CD4-positive, CD25-positive, alpha-beta regulatory T cell (primary cell): Measurements from ENCODE around the gene DPP10. TPM values are rescaled to one million over a fixed set of nuclear protein-coding genes. Genes with fewer than 3 reads are reported as not detected.

Source experiments
- ATAC-seq, 2 donors: fragments of 150-1000 bp; cut with Tn5 transposase; one replicate each; pipeline ENCODE4 v1.10.0; 2021; ENCODE audit warnings: low read depth in 2 of 2, moderate number of reproducible peaks in 2 of 2, moderate library complexity in 1 of 2
- DNase-seq, 3 donors: peaks; one replicate each; pipeline versions ENCODE4 v3.0.0 to v3.0.0-alpha.2; 2012 to 2022; ENCODE audit warnings: mixed read lengths in 1 of 3
- H3K27ac ChIP-seq: one replicate; pipeline ENCODE4 v1.7.0; 2013; ENCODE audit warnings: mild to moderate bottlenecking, low read length; ENCODE audit not compliant: insufficient read depth, poor library complexity, severe bottlenecking
- H3K27me3 ChIP-seq: one replicate; pipeline ENCODE4 v1.7.0; 2013; ENCODE audit warnings: low read length; ENCODE audit not compliant: control insufficient read depth, insufficient read depth
- H3K36me3 ChIP-seq: one replicate; pipeline ENCODE4 v1.7.0; 2013; ENCODE audit warnings: mild to moderate bottlenecking, low read length, moderate library complexity; ENCODE audit not compliant: control insufficient read depth, insufficient read depth
- H3K4me1 ChIP-seq: 2 replicates; pipeline ENCODE4 v1.7.0; 2013; ENCODE audit warnings: mild to moderate bottlenecking, low read length; ENCODE audit not compliant: insufficient read depth, control insufficient read depth, poor library complexity, severe bottlenecking
- H3K4me3 ChIP-seq: one replicate; pipeline ENCODE4 v1.7.0; 2013; ENCODE audit warnings: low read depth, mild to moderate bottlenecking, low read length, moderate library complexity
- H3K9me3 ChIP-seq, 2 experiments: 1 replicate in 1 of 2; 2 replicates in 1 of 2; pipeline ENCODE4 v1.7.0; 2013; ENCODE audit warnings: low read length in 2 of 2, mild to moderate bottlenecking in 1 of 2, moderate library complexity in 1 of 2; ENCODE audit not compliant: control insufficient read depth in 2 of 2
- H3K27ac Mint-ChIP-seq, 3 donors: one replicate each; pipeline ENCODE4 v1.8.0; 2020 to 2022; ENCODE audit warnings: mild to moderate bottlenecking in 3 of 3, mixed read lengths in 3 of 3, moderate library complexity in 2 of 3
- H3K27me3 Mint-ChIP-seq: one replicate; pipeline ENCODE4 v1.8.0; 2022; ENCODE audit warnings: mild to moderate bottlenecking, mixed read lengths
- H3K36me3 Mint-ChIP-seq: one replicate; pipeline ENCODE4 v1.8.0; 2020; ENCODE audit warnings: mixed read lengths
- H3K4me1 Mint-ChIP-seq, 4 donors: one replicate each; pipeline ENCODE4 v1.8.0; 2020 to 2022; ENCODE audit warnings: mixed read lengths in 4 of 4, mild to moderate bottlenecking in 1 of 4
- H3K4me3 Mint-ChIP-seq, 4 donors: one replicate each; pipeline ENCODE4 v1.8.0; 2020 to 2022; ENCODE audit warnings: mild to moderate bottlenecking in 4 of 4, mixed read lengths in 4 of 4, moderate library complexity in 3 of 4
- H3K9me3 Mint-ChIP-seq, 7 donors: one replicate each; pipeline ENCODE4 v1.8.0; 2020 to 2022; ENCODE audit warnings: mixed read lengths in 7 of 7, mild to moderate bottlenecking in 3 of 7, moderate library complexity in 2 of 7
- polyA plus RNA-seq, 4 donors: library from polyadenylated mRNA; unstranded; fragments of 300-500 nt; fragmentation: Illumina TruSeq; gene quantifications; one replicate each; pipeline ENCODE4 v1.2.3, GENCODE V29; 2021
- total RNA-seq: library from RNA; stranded (reverse); gene quantifications from one replicate; pipeline ENCODE4 v1.2.3, GENCODE V29; 2022

Gene DPP10
- total and polyA plus RNA-seq, 5 donors from 2014 or later: not detected

DNA sequence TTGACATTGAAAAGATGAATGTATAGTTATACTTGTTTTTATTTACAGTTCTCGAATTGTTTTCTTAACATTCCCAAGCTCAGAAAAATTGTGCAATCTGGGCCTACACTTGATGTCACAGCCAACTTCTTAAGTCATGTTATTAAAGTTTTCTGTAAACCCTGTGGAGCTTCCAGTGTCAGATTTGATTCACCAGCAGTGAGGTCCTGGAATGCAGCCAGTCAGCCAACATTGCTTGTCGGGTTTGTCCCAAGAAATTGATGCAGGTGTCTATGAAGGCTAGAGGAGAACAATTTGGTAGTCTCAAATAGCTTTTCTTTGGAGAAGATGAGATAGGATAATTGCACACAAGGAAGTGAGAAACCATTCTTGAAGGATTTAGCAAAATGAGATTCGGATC is 732.2 kb downstream of the DPP10 start:
- Mint-ChIP-seq H3K36me3 (no peaks in the 10 kb centered on the region), H3K4me3 (no peak overlapping the region), H3K27me3 (no peaks in the 10 kb centered on the region), H3K9me3 (peaks cover 0 to 3% (median 0%) of the 10 kb centered on the region in 7 donors), H3K4me1 (no peaks in the 10 kb centered on the region), H3K27ac (no peak overlapping the region)
- H3K4me1 ChIP-seq: no peaks in the 10 kb centered on the region
- no peaks in the 10 kb centered on the region for H3K36me3 ChIP-seq
- DNase-seq: no peak
- H3K4me3 ChIP-seq: no peak overlapping the region
- H3K9me3 ChIP-seq: no peaks in the 10 kb centered on the region
- no peaks in the 10 kb centered on the region for H3K27me3 ChIP-seq
- no peak for ATAC-seq
- H3K27ac ChIP-seq: no peak overlapping the region

DNA sequence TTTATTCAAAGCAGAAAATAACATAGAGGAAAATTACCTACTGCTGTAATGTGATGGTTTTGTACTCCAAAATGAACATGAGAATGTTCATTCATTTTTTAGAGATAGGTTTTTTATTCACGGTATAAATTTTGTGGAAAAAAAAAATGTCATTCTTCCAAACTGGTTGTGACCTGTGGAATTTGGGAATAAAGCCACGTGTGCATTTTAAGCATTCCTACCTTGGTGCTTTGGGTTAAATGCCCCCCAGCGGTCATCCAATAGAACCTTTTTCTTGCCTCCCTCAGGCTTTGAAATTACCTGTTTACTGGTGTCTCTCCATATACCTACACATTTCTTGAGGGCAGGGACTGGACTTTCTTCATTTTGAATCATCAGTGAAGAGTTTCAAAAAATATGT is 740.7 kb downstream of the DPP10 start:
- no peaks in the 10 kb centered on the region for H3K4me1 ChIP-seq
- no peak overlapping the region for H3K27ac Mint-ChIP-seq
- no peaks in the 10 kb centered on the region for H3K4me1 Mint-ChIP-seq
- H3K36me3 Mint-ChIP-seq: no peaks in the 10 kb centered on the region
- ATAC-seq: no peak
- DNase-seq: no peak
- H3K4me3 ChIP-seq: no peak overlapping the region
- peaks cover 0 to 13% (median 7%) of the 10 kb centered on the region in 7 donors for H3K9me3 Mint-ChIP-seq
- no peaks in the 10 kb centered on the region for H3K27me3 ChIP-seq
- H3K36me3 ChIP-seq: no peaks in the 10 kb centered on the region
- H3K27me3 Mint-ChIP-seq: no peaks in the 10 kb centered on the region
- no peaks in the 10 kb centered on the region for H3K9me3 ChIP-seq
- no peak overlapping the region for H3K27ac ChIP-seq
- no peak overlapping the region for H3K4me3 Mint-ChIP-seq

DNA sequence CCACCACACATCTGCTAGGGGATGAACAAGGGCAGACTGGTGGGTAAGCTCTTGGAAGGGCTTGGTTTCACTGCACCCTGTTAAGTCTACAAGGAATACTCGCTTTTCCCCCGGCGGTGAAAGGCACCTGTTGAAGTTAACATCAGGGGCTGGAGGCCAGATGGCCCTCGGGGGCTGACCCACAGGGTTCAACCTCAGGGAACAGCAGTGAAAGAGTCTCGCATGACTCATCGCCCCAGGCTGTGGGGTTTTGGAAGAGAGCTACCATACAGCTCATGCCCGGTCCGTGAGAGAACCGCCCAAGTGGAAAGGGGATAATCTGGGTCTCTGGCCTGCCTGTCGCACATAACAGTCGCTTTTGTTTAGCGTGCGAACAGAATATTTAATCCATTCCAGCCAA is 748.0 kb downstream of the DPP10 start:
- Histone ChIP-seq H3K4me1 (no peaks in the 10 kb centered on the region), H3K36me3 (no peaks in the 10 kb centered on the region), H3K4me3 (no peak overlapping the region), H3K27me3 (no peaks in the 10 kb centered on the region), H3K9me3 (no peaks in the 10 kb centered on the region), H3K27ac (no peak overlapping the region)
- DNase-seq: no peak
- H3K4me1 Mint-ChIP-seq: no peaks in the 10 kb centered on the region
- H3K4me3 Mint-ChIP-seq: no peak overlapping the region
- peaks cover 2 to 35% (median 7%) of the 10 kb centered on the region in 7 donors for H3K9me3 Mint-ChIP-seq
- no peaks in the 10 kb centered on the region for H3K36me3 Mint-ChIP-seq
- no peak for ATAC-seq
- no peak overlapping the region for H3K27ac Mint-ChIP-seq
- H3K27me3 Mint-ChIP-seq: no peaks in the 10 kb centered on the region

DNA sequence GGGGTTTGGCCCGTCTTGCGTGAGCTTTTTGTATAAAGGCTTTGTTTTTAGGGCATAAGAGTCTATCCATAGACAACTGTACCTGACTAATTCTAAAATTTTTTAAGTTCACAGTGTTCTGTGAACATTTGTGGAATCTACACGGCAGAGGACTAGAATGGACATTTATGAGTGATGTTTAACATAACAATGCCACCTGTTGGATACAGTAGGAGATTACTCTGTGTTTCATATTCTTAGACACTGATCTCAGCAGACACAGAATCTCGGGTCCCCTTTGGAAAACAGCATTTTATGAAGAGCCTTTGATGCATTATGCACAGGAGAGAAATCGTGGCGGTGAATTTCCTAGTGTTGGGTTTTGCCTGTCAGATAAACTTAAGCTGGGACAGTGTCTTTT is 752.2 kb downstream of the DPP10 start:
- Mint-ChIP-seq H3K4me3 (no peak overlapping the region), H3K27me3 (no peaks in the 10 kb centered on the region), H3K4me1 (no peaks in the 10 kb centered on the region), H3K36me3 (no peaks in the 10 kb centered on the region), H3K9me3 (peaks cover 0 to 19% (median 10%) of the 10 kb centered on the region in 7 donors), H3K27ac (no peak overlapping the region)
- Histone ChIP-seq H3K27ac (no peak overlapping the region), H3K27me3 (no peaks in the 10 kb centered on the region), H3K9me3 (peaks cover 0 to 2% of the 10 kb centered on the region in 2 experiments), H3K4me3 (no peak overlapping the region), H3K4me1 (no peaks in the 10 kb centered on the region), H3K36me3 (no peaks in the 10 kb centered on the region)
- DNase-seq (no peak), ATAC-seq (no peak)

DNA sequence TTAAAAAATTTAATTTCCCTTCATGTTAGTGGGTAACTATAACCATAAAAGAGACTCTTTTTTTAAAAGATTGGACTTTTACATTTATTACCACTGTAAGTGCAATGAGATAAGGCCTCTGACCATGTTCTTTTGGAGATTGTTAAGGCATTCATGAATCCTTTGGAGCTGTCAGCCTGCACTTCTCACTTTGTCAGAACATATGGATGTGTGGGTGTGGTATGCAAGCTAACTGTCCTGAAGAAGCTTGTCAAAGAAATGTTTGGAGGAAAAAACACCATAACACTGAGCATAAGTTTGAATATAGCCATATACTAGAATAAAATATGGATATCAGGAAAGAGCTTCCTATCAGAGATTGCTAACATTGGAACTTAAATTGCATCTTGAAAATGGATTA is 754.1 kb downstream of the DPP10 start:
- no peaks in the 10 kb centered on the region for H3K36me3 ChIP-seq
- DNase-seq (no peak), ATAC-seq (no peak)
- no peaks in the 10 kb centered on the region for H3K4me1 ChIP-seq
- H3K4me3 Mint-ChIP-seq: no peak overlapping the region
- no peaks in the 10 kb centered on the region for H3K27me3 ChIP-seq
- H3K4me3 ChIP-seq: no peak overlapping the region
- peaks cover 0 to 2% of the 10 kb centered on the region in 2 experiments for H3K9me3 ChIP-seq
- H3K36me3 Mint-ChIP-seq: no peaks in the 10 kb centered on the region
- no peaks in the 10 kb centered on the region for H3K4me1 Mint-ChIP-seq
- no peaks in the 10 kb centered on the region for H3K27me3 Mint-ChIP-seq
- peaks cover 0 to 10% (median 5%) of the 10 kb centered on the region in 7 donors for H3K9me3 Mint-ChIP-seq
- H3K27ac ChIP-seq: no peak overlapping the region
- no peak overlapping the region for H3K27ac Mint-ChIP-seq

DNA sequence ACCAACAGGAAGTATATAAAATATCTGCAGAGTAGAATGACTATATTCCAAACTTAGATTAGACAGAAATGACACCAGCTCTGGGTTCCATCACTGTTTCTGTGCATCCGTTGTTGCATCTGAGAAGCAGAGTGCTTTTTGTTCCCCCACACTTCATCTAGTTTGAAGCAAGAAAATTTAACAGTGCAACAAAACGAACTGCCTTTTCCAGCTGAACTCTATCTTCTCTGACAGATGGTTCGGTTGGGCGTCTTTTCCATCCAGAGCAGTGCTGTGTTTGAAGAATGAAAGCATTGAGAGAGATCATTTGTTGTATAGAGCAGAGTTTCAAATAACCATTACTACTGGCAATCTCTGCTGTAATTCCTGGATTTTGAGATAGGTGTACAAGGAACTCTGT is 757.5 kb downstream of the DPP10 start:
- peaks cover 0 to 6% (median 2%) of the 10 kb centered on the region in 7 donors for H3K9me3 Mint-ChIP-seq
- Histone ChIP-seq H3K9me3 (peaks cover 0 to 2% of the 10 kb centered on the region in 2 experiments), H3K27ac (no peak overlapping the region), H3K4me3 (no peak overlapping the region), H3K27me3 (no peaks in the 10 kb centered on the region), H3K4me1 (no peaks in the 10 kb centered on the region), H3K36me3 (no peaks in the 10 kb centered on the region)
- no peak for DNase-seq
- H3K27ac Mint-ChIP-seq: no peak overlapping the region
- no peaks in the 10 kb centered on the region for H3K36me3 Mint-ChIP-seq
- H3K4me3 Mint-ChIP-seq: no peak overlapping the region
- no peaks in the 10 kb centered on the region for H3K4me1 Mint-ChIP-seq
- ATAC-seq: no peak
- no peaks in the 10 kb centered on the region for H3K27me3 Mint-ChIP-seq

DNA sequence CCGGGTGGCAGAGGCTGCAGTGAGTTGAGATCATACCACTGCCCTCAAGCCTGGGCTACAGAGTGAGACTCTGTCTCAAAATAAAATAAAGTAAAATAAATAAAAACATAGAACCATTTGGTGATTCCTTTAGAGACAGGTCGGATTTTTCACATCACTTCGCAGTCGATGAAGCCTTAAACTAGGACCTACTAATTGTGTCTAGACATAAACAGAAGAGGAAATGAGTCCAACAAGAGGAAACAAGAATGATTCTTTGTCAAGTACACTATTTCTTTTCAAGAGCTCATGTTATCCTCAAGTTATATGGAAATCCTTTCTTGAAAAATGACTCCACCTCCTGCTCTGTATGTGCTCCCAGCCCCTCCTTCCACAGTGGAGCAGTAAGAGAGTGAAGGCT is 758.9 kb downstream of the DPP10 start:
- no peaks in the 10 kb centered on the region for H3K36me3 ChIP-seq
- DNase-seq (no peak), ATAC-seq (no peak)
- Mint-ChIP-seq H3K27me3 (no peaks in the 10 kb centered on the region), H3K4me3 (no peak overlapping the region), H3K4me1 (no peaks in the 10 kb centered on the region), H3K27ac (no peak overlapping the region), H3K9me3 (peaks cover 0 to 6% (median 2%) of the 10 kb centered on the region in 7 donors), H3K36me3 (no peaks in the 10 kb centered on the region)
- no peaks in the 10 kb centered on the region for H3K4me1 ChIP-seq
- no peaks in the 10 kb centered on the region for H3K27me3 ChIP-seq
- H3K9me3 ChIP-seq: no peaks in the 10 kb centered on the region
- no peak overlapping the region for H3K4me3 ChIP-seq
- no peak overlapping the region for H3K27ac ChIP-seq

DNA sequence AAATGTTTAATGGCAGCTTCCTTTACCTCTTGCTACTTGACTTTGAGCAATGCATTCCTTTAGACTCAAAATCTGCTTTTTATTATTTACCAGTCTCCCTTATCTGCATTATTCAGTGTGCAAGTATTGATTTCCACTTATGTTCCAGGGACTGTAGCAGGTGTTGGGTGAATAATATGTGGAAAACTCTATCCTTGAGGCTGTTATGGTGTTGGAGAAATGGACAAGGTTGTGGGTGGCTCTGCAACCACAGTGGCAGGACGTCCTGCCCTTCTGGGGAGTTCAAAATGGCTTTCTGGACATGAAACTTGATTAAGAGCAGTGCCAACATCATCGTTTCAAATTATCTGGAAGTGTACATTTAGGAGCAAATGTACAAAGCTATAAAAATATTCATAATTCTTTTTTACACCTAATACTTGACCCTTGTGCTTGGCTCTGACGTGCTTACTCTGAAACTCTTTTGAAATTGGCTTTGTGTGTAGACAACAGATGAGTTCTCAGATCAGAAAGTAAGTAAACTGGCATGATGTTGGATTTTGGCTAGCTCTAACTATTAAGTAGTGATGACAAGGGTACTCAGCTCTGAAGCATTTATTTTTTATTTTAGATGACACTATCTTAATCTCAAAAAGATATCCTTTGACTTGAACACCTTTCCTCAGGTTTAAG is 766.2 kb downstream of the DPP10 start:
- DNase-seq (no peak), ATAC-seq (no peak)
- Mint-ChIP-seq H3K4me3 (no peak overlapping the region), H3K27me3 (no peaks in the 10 kb centered on the region), H3K9me3 (peaks cover 2 to 14% (median 5%) of the 10 kb centered on the region in 7 donors), H3K36me3 (no peaks in the 10 kb centered on the region), H3K27ac (no peak overlapping the region), H3K4me1 (no peaks in the 10 kb centered on the region)
- Histone ChIP-seq H3K27me3 (no peaks in the 10 kb centered on the region), H3K9me3 (no peaks in the 10 kb centered on the region), H3K27ac (no peak overlapping the region), H3K4me1 (no peaks in the 10 kb centered on the region), H3K36me3 (no peaks in the 10 kb centered on the region), H3K4me3 (no peak overlapping the region)
